Testis (tissue), 2 donors: ENCODE results near the gene TSPAN32.

Source experiments
- CTCF ChIP-seq, 3 experiments: fragments of 450-650 bp in 2 of 3; fragments of 200-600 bp in 1 of 3; sonication (generic) in 1 of 3; IDR thresholded peaks; one replicate each; pipeline ENCODE4 v1.5.1; 2016 to 2019; ENCODE audit warnings: antibody characterized with exemption in 3 of 3, mild to moderate bottlenecking in 2 of 3, moderate library complexity in 1 of 3
- POLR2A ChIP-seq: fragments of 450-650 bp; IDR thresholded peaks from one replicate; pipeline ENCODE4 v1.6.1; 2017; ENCODE audit warnings: antibody characterized with exemption, mild to moderate bottlenecking, moderate library complexity

GRCh38 chr11:2289859-2290258 is 12.0 kb upstream of the TSPAN32 start:
- TF ChIP-seq CTCF (IDR thresholded peaks at IDR 0.05) (no peak), POLR2A (no peak)
